GM18951 (cell line): ENCODE data around the gene HJV.
"Not testable (repeated sequence)": the region's sequence is repeated elsewhere in the genome, so short reads cannot be mapped to it uniquely, and the experiment has no call there.

Source experiments
- POLR2A ChIP-seq: IDR thresholded peaks from 4 replicates; pipeline ENCODE4 v1.6.1; 2011; ENCODE audit warnings: mild to moderate bottlenecking; ENCODE audit not compliant: insufficient read length, insufficient read depth; ENCODE audit errors: extremely low read depth
- in situ Hi-C: fragments of 300-500 bp; cut with MboI; formaldehyde crosslinking; loops from one replicate; pipeline ENCODE4 v1.12.0; 2022; ENCODE audit warnings: low sequenced_read_pairs, mixed read lengths, inconsistent platforms; ENCODE audit not compliant: unreplicated experiment

Gene HJV, protein sequence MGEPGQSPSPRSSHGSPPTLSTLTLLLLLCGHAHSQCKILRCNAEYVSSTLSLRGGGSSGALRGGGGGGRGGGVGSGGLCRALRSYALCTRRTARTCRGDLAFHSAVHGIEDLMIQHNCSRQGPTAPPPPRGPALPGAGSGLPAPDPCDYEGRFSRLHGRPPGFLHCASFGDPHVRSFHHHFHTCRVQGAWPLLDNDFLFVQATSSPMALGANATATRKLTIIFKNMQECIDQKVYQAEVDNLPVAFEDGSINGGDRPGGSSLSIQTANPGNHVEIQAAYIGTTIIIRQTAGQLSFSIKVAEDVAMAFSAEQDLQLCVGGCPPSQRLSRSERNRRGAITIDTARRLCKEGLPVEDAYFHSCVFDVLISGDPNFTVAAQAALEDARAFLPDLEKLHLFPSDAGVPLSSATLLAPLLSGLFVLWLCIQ

DNA sequence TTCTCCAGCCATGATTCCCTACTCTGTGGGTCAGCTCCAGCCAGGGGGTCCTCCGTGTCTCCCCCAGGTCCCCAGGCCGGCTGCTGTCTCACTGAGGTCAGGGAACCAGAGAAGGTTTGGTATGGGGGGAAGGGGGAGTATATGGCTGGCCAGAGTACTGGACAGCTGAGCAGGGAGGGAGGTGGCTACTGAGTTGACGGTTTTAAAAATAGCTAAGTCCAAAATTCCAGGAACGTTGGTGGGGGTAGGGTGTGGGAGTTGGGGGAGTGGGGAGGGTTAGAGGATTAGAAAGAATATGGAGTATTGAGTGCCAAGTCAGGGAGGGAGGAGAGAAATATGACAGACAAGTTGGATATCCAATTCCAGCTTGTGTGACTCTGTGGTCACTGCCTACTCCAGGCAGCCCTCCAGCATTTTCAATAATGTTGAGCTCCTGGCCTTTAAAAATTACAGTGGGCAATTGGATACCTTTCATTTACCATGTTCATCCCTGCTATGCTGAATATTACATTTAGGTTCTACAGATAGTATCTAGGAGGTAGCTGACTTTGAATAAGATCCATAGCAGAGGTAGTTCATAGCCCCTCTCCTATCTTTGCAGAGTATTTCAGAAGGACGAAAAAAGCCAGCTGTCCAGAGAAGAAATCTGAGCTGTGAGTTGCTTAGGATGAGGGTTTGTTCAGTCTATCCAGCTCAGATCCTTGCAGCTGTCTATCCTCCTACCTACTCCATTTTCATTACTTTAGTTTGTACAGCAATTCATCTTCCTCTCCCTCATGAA is at the start of gene HJV:
Gene HJV, minus strand, starts transcription at position 114 of the 781 bp plus-strand sequence. CDS start 1,504 bp downstream, outside the sequence.
- in situ Hi-C loops, result no loop called here
- no peak for TF ChIP-seq POLR2A

DNA sequence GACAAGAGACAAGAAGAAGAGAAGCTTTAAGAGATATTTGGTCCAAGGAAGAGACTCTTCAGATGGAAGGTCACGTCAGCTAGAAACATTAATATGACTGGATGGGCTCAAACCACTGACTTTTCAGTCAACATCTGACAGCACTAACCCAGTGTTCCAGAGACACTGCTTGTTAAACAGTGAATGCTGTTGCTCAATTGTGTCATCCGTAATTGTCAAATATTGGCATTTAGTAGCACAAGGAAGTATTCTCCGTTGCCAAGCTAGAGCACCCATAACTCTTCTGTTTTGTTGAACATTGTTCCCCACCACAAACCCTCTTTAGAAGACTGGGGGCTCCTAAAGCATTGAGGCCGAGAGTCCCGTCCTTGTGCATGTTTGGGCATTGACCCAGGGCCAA is 37.6 kb upstream of the HJV start:
- in situ Hi-C loops, result not testable (repeated sequence)

DNA sequence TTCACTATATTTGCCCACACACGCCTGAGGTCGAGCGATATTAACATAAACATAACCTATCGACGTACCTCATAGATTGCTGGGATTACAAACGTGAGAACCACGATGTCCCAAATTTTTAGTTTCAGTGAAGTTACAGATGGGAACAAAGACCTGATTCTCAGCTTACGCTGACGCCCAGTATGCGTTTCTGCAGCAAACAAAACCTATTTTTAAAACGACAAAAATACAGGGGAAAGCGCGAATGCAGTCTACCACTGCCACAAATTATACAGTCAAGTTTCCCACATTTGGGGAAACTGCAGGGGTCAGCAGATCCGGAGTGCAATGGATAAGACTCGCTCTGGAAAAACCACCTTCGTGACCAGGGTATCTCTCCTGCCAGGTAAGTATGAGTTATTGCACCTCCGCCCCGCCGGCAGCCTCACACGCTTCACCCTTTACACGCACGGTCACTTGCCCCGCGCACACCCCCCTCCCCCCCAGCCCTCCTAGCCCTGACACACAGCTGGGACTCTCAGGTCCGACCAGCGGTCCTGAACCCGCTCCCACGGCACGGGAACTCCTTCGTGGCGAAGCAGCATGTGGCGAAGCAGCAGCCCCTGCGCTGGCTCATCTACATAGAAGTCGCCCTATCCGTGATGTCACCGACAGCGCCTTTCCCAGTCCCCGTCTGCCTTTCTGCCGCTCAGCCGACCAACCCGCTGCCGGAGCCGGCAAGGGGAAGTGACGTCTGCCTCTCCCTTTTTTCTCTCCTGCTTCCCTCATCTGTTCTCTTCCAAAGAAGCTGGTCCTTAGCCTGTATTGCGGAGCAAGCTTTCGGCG is 30.5 kb upstream of the HJV start:
- in situ Hi-C loops, result not testable (repeated sequence)

DNA sequence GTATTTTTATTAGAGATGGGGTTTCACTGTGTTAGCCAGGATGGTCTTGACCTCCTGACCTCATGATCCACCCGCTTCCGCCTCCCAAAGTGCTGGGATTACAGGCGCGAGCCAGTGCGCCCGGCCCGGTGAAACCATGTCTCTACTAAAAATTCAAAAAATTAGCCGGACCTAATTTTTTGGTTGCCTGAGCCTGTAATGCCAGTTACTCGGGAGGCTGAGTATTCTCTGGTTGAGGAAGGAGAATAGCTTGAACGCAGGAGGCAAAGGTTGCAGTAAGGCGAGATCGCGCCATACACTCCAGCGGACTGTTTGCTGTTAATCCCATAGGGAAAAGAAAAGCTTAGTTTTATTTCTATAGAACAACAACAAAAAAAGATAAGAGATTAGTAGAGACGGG is 29.9 kb upstream of the HJV start:
- in situ Hi-C loops, result no loop called here
- no peak for TF ChIP-seq POLR2A

More for the DNA sequence above, 30.5 kb upstream of the HJV start:
- TF ChIP-seq POLR2A, result peak; percentile 99

DNA sequence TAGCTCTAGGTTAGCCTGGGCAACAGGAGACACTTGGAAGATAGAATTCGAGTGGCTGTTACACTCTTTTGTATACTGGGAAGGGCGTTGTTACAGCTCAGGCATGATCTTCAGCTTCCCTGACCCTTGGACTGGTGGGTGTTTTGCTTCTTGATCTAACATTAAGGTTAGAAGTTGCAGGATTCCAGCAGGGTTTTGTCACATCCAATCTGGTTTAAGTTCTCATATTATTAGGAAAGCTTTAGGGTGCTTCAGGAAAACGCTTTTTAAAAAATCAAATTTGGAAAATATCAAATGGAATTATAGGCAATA is 29.1 kb upstream of the HJV start:
- in situ Hi-C loops, result not testable (repeated sequence)

DNA sequence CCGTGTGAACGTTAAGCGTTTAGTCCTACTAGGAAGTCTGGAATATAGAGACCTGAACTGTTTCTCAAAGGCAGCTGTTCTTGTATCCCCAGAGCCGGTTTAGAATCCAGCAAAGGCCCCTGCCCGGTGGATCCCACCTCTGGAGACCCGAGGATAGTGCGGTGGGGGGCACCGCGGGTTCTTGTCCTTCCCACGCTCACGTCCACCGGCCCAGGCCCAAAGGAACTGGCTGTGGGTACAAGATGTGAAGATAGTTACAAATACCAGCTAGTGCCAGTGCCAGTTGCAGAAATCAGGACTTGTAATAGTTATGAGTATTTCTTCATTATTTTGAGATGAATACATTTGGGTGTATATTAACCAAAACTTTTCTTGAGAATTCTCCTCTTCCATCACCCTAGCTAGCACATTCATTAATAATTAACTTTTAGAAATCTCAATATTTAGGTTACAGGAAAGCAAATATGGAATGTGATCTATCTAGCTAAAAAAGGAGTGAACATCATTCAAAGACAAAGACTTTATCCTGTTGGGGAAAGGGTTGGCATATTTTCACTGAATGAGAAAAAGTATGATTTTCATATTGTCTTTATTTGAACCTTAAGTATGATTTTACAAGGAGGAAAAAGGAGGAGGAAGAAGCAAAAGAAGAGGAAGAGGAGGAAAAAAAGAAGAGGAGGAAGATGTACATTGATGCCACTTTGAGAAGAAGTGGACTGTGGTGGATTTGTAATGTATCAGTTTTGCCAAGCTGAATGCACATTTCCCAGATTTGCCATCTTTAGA is 28.5 kb upstream of the HJV start:
- in situ Hi-C loops, result loop anchor here (25.0 kb wide), 1 partner anchor 212 kb away; no protein-coding TSS in a partner anchor

DNA sequence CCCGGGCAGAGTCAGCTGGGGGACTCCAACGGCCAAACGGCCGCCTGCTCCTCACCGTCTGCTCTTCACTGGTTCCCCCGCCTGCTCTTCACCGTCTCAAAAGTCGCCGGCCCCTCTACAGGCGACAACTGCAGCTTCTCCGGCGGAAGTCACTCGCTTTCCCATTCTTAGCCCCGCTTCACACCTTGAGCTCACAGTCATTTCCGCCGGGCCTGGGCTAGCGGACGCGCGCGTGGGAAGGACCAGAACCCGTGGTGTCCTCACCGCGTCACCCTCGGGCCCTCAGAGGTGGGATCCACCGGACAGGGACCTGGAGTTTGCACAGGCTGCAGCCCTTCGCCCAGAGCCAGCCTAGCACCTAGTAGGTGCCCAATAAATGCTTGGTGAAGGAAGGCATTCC is 27.9 kb upstream of the HJV start:
- no peak for TF ChIP-seq POLR2A
- in situ Hi-C loops, result loop anchor here (25.0 kb wide), 1 partner anchor 213 kb away; no protein-coding TSS in a partner anchor

DNA sequence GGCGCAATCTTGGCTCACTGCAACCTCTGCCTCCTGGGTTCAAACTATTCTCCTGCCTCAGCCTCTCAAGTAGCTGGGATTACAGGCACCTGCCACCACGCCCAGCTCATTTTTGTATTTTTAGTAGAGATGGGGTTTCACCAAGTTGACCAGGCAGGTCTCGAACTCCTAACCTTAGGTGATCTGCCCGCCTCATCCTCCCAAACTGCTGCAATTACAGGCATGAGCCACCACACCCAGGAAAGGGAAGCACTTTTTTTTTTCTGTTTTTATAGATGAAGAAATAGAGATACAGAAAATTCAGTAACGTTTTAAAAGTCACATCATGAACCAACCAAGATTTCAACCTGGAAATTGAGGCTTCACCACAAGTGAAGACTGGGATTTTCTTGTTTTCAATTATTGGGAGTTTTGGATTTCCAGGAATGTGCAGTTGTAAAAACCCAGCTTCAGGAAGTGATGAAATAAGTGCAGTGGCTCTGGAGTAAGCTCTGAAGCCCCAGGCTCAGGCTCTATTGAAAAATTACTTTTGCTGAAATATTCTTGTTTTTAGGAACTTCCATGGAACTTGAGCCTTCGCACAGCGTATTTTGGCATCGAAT is 27.1 kb upstream of the HJV start:
- in situ Hi-C loops, result loop anchor here (25.0 kb wide), 1 partner anchor 214 kb away; no protein-coding TSS in a partner anchor

DNA sequence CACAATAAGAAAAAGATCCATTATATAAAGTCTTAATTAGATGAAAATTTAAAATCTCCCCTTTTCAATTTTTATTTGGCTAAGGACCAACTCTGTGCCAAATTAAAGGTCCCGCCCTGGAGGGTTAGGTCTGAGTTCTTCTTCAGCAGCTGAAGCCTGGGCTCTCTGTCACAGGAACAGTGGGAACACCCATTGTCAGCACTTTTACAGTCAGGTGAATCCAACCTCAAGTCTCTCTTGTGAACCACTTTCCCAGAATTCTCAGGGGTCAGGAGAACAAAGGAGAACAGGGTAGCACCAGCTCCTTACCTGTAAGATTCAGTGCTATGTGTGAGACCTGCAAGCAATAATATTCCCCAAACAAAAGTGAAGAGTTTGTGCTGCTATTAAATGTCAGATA is 25.1 kb upstream of the HJV start:
- TF ChIP-seq POLR2A, result no peak
- in situ Hi-C loops, result loop anchor here (25.0 kb wide), 1 partner anchor 216 kb away; no protein-coding TSS in a partner anchor

DNA sequence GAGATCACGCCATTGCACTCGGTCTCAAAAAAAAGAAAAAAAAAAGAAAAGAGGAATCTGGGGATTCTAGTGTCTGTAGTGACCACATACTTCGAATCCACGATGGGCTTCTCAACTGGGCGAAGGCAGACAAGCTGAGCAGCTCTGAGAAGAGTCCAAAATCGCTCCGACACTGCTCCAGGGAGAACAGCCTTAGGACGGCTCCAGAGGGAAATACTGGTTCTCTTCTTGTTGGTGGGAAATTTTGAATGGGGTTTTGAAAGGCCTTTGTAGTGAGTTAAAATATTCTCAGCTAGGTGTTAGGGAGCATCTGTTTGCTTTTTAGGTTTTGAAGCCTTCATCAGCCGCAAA is 18.3 kb upstream of the HJV start:
- in situ Hi-C loops, result loop anchor here (25.0 kb wide), 1 partner anchor 222 kb away; no protein-coding TSS in a partner anchor
- TF ChIP-seq POLR2A, result no peak

DNA sequence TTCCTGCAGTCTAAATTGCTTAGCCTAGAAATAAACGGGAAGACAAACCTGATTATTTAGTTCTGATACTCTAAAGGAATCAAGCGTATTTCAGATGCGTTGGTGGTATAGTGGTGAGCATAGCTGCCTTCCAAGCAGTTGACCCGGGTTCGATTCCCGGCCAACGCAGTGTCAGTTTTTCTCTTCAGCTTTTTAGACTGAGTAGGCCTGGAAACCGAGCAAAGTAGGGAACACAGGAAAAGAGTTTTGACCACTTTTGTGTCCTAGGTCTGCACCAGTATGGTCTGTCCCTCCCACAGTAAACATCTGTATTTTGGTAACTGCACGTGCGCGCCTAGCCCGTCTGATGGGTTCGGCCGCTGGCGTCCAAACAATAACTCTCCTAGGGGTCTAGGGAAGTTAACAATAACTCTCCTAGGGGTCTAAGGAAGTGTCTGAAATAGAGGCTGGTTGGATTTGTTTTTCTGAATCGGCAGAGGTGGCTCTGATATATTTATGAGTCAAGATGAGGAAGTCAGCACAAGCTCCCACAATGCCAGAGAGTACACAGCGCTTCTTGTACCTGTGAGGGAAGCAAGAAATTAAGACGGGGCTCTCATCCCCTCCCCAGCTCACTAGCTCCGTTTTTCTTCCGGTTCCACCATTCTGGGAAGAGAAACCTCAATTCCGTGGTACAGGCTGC is 15.6 kb upstream of the HJV start:
- in situ Hi-C loops, result loop anchor here (25.0 kb wide), 1 partner anchor 225 kb away; no protein-coding TSS in a partner anchor
- no peak for TF ChIP-seq POLR2A
